Adrenal gland (tissue), 12 donors: Measurements from ENCODE around the gene HSPB1. TPM values are rescaled to one million over a fixed set of nuclear protein-coding genes. Genes with fewer than 3 reads are reported as not detected.

Experiments
- DNase-seq, 7 donors: peaks; one replicate each; pipeline ENCODE4 v3.0.0-alpha.2; 2019 to 2020
- H3K27ac ChIP-seq, 5 donors: fragments of 200-600 bp; sonication (generic) in 4 of 5; 1 replicate in 3 of 5; 2 replicates in 2 of 5; pipeline versions ENCODE4 v1.5.1 to v1.8.0; 2016 to 2020; ENCODE audit warnings: mild to moderate bottlenecking in 1 of 5
- H3K27me3 ChIP-seq: fragments of 200-600 bp; 2 replicates; pipeline ENCODE4 v1.8.0; 2021
- H3K36me3 ChIP-seq, 2 donors: fragments of 200-600 bp; replicated peaks in 1 of 2; 1 replicate in 1 of 2; 2 replicates in 1 of 2; pipeline versions ENCODE4 v1.5.1 to v1.8.0; 2018 to 2022
- H3K4me1 ChIP-seq, 2 donors: fragments of 200-600 bp; replicated peaks in 1 of 2; 1 replicate in 1 of 2; 2 replicates in 1 of 2; pipeline versions ENCODE4 v1.5.1 to v1.8.0; 2018 to 2021
- H3K4me3 ChIP-seq, 4 donors: fragments of 200-600 bp; sonication (generic) in 3 of 4; one replicate each; pipeline ENCODE4 v1.5.1; 2016 to 2018
- H3K9me3 ChIP-seq, 3 donors: fragments of 200-600 bp; sonication (generic) in 1 of 3; replicated peaks in 1 of 3; 1 replicate in 2 of 3; 2 replicates in 1 of 3; pipeline versions ENCODE4 v1.5.1 to v1.8.0; 2016 to 2021
- POLR2A ChIP-seq, 2 donors: fragments of 450-650 bp; IDR thresholded peaks; one replicate each; pipeline ENCODE4 v1.6.1; 2017; ENCODE audit warnings: antibody characterized with exemption in 2 of 2, mild to moderate bottlenecking in 2 of 2, moderate library complexity in 1 of 2
- WGBS, 4 donors: extraction: QIAGEN DNeasy Blood & Tissue Kit in 2 of 4; methylation state at CpG; one replicate each; pipeline versions ENCODE4 v1.1.5 to v1.1.7; 2013 to 2017; 5-methylcytosine and 5-hydroxymethylcytosine counted together
- intact Hi-C, 2 donors: fragments of 100-400 bp; cut with DNase I; formaldehyde crosslinking; loops; one replicate each; pipeline versions ENCODE4 v1.14.1 to v1.15.0; 2022 to 2023
- polyA plus RNA-seq, 3 donors: library from polyadenylated mRNA; stranded (reverse); fragments of 200-250 nt in 2 of 3; fragments of 350-450 nt in 1 of 3; fragmentation: Illumina TruSeq in 1 of 3; extraction: RNeasy Lipid Tissue Mini Kit (QIAGEN cat#74804) in 1 of 3; gene quantifications; one replicate each; pipeline ENCODE4 v1.2.3, GENCODE V29; 2013 to 2014
- total RNA-seq, 9 donors: library from RNA; depleted of rRNA in 4 of 9; stranded (reverse); fragments of >200 nt in 4 of 9; fragments of 120-200 nt in 1 of 9; fragmentation: NEBNext Ultra II Directional in 1 of 9; extraction: Animal tissue kit (Norgen Biotek cat#: 25700) in 1 of 9; gene quantifications; one replicate each; pipeline versions ENCODE4 v1.1.0 to v1.2.4, GENCODE V29; 2013 to 2023
- TF ChIP-seq, protein P1 (sequence below), 6 experiments: fragments of 450-650 bp in 4 of 6; fragments of 200-600 bp in 2 of 6; sonication (generic) in 1 of 6; IDR thresholded peaks; 1 replicate in 5 of 6; 2 replicates in 1 of 6; pipeline versions ENCODE4 v1.5.1 to v1.8.0; 2016 to 2021; ENCODE audit warnings: antibody characterized with exemption in 6 of 6, mild to moderate bottlenecking in 2 of 6, moderate library complexity in 1 of 6
- donor health status: healthy with polysubstance abuse.
- donor health status: Bipolar disorder and iron deficiency.
- donor health status: DM: yes; HTN: yes; CAD: no.
- donor health status: DM: no; HTN: no; CAD: no.
- donor health status: DM: no; HTN: no; CAD: no.
- donor health status: DM: yes; HTN: yes; CAD: no.

HSPB1 gene
- total and polyA plus RNA-seq, 12 donors: 69.5 to 2,276 (median 768) TPM

DNA sequence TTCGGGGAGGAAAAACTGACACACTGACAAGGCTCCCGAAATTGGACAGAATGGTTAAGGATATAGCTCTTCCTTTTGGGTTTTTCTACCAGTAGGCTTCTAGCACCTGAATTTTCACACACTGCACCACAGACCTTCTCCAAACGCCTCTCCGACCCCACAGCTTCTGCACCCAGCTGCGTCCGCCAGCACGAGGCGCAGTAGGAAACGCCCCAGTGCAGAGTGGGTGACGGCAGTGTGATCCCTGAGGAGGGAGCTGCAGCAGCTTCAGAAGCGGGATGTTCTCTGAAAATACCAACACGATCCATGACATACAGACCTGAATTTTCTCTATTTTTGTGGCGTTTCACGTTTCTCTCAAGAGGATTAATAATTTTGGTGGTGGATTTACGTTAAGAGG is 25.9 kb downstream of the HSPB1 start:
- H3K27ac ChIP-seq: no peak overlapping the region
- TF ChIP-seq, protein P1, sequence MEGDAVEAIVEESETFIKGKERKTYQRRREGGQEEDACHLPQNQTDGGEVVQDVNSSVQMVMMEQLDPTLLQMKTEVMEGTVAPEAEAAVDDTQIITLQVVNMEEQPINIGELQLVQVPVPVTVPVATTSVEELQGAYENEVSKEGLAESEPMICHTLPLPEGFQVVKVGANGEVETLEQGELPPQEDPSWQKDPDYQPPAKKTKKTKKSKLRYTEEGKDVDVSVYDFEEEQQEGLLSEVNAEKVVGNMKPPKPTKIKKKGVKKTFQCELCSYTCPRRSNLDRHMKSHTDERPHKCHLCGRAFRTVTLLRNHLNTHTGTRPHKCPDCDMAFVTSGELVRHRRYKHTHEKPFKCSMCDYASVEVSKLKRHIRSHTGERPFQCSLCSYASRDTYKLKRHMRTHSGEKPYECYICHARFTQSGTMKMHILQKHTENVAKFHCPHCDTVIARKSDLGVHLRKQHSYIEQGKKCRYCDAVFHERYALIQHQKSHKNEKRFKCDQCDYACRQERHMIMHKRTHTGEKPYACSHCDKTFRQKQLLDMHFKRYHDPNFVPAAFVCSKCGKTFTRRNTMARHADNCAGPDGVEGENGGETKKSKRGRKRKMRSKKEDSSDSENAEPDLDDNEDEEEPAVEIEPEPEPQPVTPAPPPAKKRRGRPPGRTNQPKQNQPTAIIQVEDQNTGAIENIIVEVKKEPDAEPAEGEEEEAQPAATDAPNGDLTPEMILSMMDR (IDR thresholded peaks at IDR 0.05): no peak
- TF ChIP-seq POLR2A (IDR thresholded peaks at IDR 0.05): no peak

DNA sequence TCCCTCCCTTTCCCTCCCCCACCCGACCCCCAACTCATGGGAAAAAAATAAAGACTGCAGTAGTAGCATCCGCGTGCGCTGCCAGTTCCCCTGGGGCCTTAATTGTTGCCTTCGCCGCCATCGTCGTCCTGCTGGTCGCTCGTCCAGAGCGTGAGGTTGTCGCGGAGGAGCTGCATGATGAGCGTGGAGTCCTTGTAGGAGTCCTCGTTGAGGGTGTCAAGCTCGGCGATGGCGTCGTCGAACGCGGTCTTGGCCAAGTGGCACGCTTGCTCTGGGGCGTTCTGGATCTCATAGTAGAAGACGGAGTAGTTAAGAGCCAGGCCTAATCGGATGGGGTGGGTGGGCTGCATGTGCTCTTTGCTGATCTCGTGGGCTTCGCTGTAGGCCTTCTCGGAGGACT is 27.0 kb downstream of the HSPB1 start:
- WGBS, 4 donors: 90 to 93% (median 92%) methylated on average over 28 to 29 of the region's 29 CpGs
- TF ChIP-seq POLR2A (IDR thresholded peaks at IDR 0.05): no peak
- TF ChIP-seq, protein P1 (IDR thresholded peaks at IDR 0.05): no peak
- Histone ChIP-seq H3K4me3 (no peak overlapping the region), H3K27me3 (no peaks in the 10 kb centered on the region), H3K27ac (no peak overlapping the region), H3K36me3 (peaks cover 0 to 45% of the 10 kb centered on the region in 2 donors), H3K4me1 (peaks cover 30 to 63% of the 10 kb centered on the region in 2 donors), H3K9me3 (no peaks in the 10 kb centered on the region)
- peak in 1 of 7 donors; percentile 22 for DNase-seq
- intact Hi-C loops: no loop called here

More for the DNA sequence above, 25.9 kb downstream of the HSPB1 start:
- peaks cover 19 to 52% of the 10 kb centered on the region in 2 donors for H3K4me1 ChIP-seq
- H3K9me3 ChIP-seq: no peaks in the 10 kb centered on the region
- H3K4me3 ChIP-seq: no peak overlapping the region
- intact Hi-C loops: no loop called here
- 75 to 85% (median 82%) methylated on average over 15 of the region's 15 CpGs for WGBS, 4 donors
- no peaks in the 10 kb centered on the region for H3K27me3 ChIP-seq
- peak in 1 of 7 donors; percentile 18 for DNase-seq
- peaks cover 0 to 45% of the 10 kb centered on the region in 2 donors for H3K36me3 ChIP-seq

DNA sequence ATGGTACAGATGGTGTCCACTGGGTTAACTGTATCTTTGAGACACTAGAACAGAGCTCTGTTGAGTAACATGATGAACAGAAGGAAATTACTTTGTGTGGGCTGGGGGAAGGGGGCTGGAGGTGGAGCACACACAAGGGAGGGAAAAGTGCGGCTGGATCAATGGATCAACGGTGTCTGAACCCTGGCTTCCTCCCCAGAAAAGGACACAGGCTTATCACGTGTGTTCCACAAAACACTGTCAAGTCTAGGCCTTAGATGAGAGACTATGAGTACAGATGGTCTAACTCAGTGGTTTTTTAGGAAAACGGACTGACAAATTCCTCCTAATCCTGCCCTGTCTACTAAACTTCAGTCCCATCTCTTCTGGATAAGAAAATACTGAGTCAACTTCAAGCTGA is 27.8 kb downstream of the HSPB1 start:
- Histone ChIP-seq H3K4me1 (peaks cover 30 to 68% of the 10 kb centered on the region in 2 donors), H3K27me3 (no peaks in the 10 kb centered on the region), H3K4me3 (no peak overlapping the region), H3K27ac (peak overlapping the region in 1 of 5 donors; percentile 17), H3K36me3 (peaks cover 0 to 41% of the 10 kb centered on the region in 2 donors), H3K9me3 (no peaks in the 10 kb centered on the region)
- intact Hi-C loops: no loop called here
- TF ChIP-seq POLR2A (IDR thresholded peaks at IDR 0.05): no peak
- TF ChIP-seq, protein P1 (IDR thresholded peaks at IDR 0.05): no peak
- 59 to 69% (median 61%) methylated on average over 4 of the region's 4 CpGs for WGBS, 4 donors
- peak in 1 of 7 donors; percentile 13 for DNase-seq

DNA sequence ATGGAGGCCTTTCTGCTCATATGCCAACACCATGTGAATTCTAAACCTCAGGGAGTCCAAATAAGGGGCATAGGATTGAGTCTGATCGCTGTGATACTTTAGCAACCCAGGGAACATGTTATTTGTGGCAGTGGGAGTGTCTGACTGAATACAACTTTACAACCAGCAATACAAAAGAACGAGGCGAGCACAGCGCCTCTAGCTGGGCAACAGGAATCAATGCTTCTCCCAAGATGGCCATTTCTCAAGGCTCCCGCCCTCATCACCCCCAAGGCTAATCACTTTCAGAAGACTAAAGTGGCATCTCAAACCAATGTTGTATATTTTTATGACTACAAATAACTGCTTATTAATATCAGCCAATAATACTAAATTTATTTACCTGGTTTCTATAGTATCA is 28.2 kb downstream of the HSPB1 start:
- no peak for DNase-seq
- intact Hi-C loops: no loop called here
- Histone ChIP-seq H3K9me3 (no peaks in the 10 kb centered on the region), H3K27me3 (no peaks in the 10 kb centered on the region), H3K4me1 (peaks cover 30 to 72% of the 10 kb centered on the region in 2 donors), H3K27ac (peak overlapping the region in 1 of 5 donors; percentile 17), H3K4me3 (no peak overlapping the region), H3K36me3 (peaks cover 0 to 38% of the 10 kb centered on the region in 2 donors)
- 81 to 93% (median 89%) methylated on average over 4 to 5 of the region's 5 CpGs for WGBS, 4 donors
- TF ChIP-seq, protein P1 (IDR thresholded peaks at IDR 0.05): no peak
- TF ChIP-seq POLR2A (IDR thresholded peaks at IDR 0.05): no peak
